Sigmoid colon (tissue), 7 donors: ENCODE data around the gene NCF2. TPM values are rescaled to one million over a fixed set of nuclear protein-coding genes. Genes with fewer than 3 reads are reported as not detected.

Experiments used
- DNase-seq: peaks from one replicate; pipeline ENCODE4 v3.0.0-alpha.2; 2019
- H3K27ac ChIP-seq, 4 donors: fragments of 200-600 bp; sonication (generic); one replicate each; pipeline ENCODE4 v1.5.1; 2016 to 2019; ENCODE audit warnings: mild to moderate bottlenecking in 1 of 4
- H3K27me3 ChIP-seq, 3 donors: fragments of 200-600 bp; sonication (generic); one replicate each; pipeline ENCODE4 v1.5.1; 2019; ENCODE audit warnings: mild to moderate bottlenecking in 1 of 3
- H3K36me3 ChIP-seq, 4 donors: fragments of 200-600 bp; sonication (generic); one replicate each; pipeline ENCODE4 v1.5.1; 2016 to 2019
- H3K4me1 ChIP-seq, 4 donors: fragments of 200-600 bp; sonication (generic); one replicate each; pipeline ENCODE4 v1.5.1; 2017 to 2019
- H3K4me3 ChIP-seq, 4 donors: fragments of 200-600 bp; sonication (generic); one replicate each; pipeline ENCODE4 v1.5.1; 2017 to 2019; ENCODE audit warnings: mild to moderate bottlenecking in 2 of 4, moderate library complexity in 1 of 4
- H3K9me3 ChIP-seq, 4 donors: fragments of 200-600 bp in 3 of 4; sonication (generic) in 3 of 4; one replicate each; pipeline versions ENCODE4 v1.5.1 to v1.6.1; 2013 to 2019
- CTCF ChIP-seq, 4 experiments: fragments of 450-650 bp in 3 of 4; fragments of 200-600 bp in 1 of 4; IDR thresholded peaks; one replicate each; pipeline ENCODE4 v1.5.1; 2016 to 2019; ENCODE audit warnings: antibody characterized with exemption in 4 of 4, mild to moderate bottlenecking in 3 of 4, moderate library complexity in 2 of 4
- EP300 ChIP-seq, 4 donors: sonication (generic); formaldehyde crosslinking; IDR thresholded peaks; one replicate each; pipeline ENCODE4 v1.6.1; 2017; ENCODE audit warnings: antibody characterized with exemption in 4 of 4
- POLR2A ChIP-seq, 2 donors: fragments of 450-650 bp; IDR thresholded peaks; one replicate each; pipeline ENCODE4 v1.6.1; 2016; ENCODE audit warnings: antibody characterized with exemption in 2 of 2, mild to moderate bottlenecking in 2 of 2, moderate library complexity in 2 of 2
- POLR2AphosphoS5 ChIP-seq, 4 donors: sonication (generic); formaldehyde crosslinking; IDR thresholded peaks; one replicate each; pipeline ENCODE4 v1.6.1; 2017; ENCODE audit warnings: antibody characterized with exemption in 4 of 4
- WGBS, 2 donors: extraction: QIAGEN DNeasy Blood & Tissue Kit; methylation state at CpG; one replicate each; pipeline ENCODE4 v1.1.7; 2013; 5-methylcytosine and 5-hydroxymethylcytosine counted together
- intact Hi-C: fragments of 100-400 bp; cut with DNase I; formaldehyde crosslinking; loops from one replicate; pipeline ENCODE4 v1.15.1; 2023
- polyA plus RNA-seq, 3 donors: library from polyadenylated mRNA; stranded (reverse); fragments of 200-250 nt; gene quantifications; one replicate each; pipeline ENCODE4 v1.2.3, GENCODE V29; 2013
- total RNA-seq, 4 donors: library from RNA; depleted of rRNA; stranded (reverse); fragments of >200 nt; gene quantifications; one replicate each; pipeline ENCODE4 v1.1.0, GENCODE V29; 2016
- donor health status: healthy with polysubstance abuse.
- donor health status: Bipolar disorder and iron deficiency.
- donor health status: healthy.

Gene NCF2
- total and polyA plus RNA-seq, 7 donors: 5.0 to 16.3 (median 9.2) TPM

GRCh38 chr1:183506561-183506960 is 83.7 kb downstream of the NCF2 start:
- WGBS, 2 donors: 93% methylated on average over 4 of the region's 4 CpGs
- Histone ChIP-seq H3K9me3 (no peaks in the 10 kb centered on the region), H3K36me3 (no peaks in the 10 kb centered on the region), H3K27me3 (no peaks in the 10 kb centered on the region), H3K27ac (no peak overlapping the region), H3K4me3 (no peak overlapping the region), H3K4me1 (peaks cover 0 to 35% (median 8%) of the 10 kb centered on the region in 4 donors)
- TF ChIP-seq CTCF (IDR thresholded peaks at IDR 0.05) (no peak), POLR2A (IDR thresholded peaks at IDR 0.05) (no peak), POLR2AphosphoS5 (IDR thresholded peaks at IDR 0.05) (no peak), EP300 (IDR thresholded peaks at IDR 0.05) (no peak)
- no peak for DNase-seq
- intact Hi-C loops: no loop called here

Other genes starting within 250 kb of the NCF2 start
- 1 to 10 TPM; 3.6 to 5.5 (median 4.7) TPM for gene NMNAT2, start 172.1 kb downstream of the NCF2 start, total RNA-seq
- gene NMNAT2, start 172.1 kb downstream of the NCF2 start, polyA plus RNA-seq: under 1 TPM; under 0.01 to 0.69 (median under 0.01) TPM
- gene SMG7, start 118.0 kb downstream of the NCF2 start, total RNA-seq: 10 to 100 TPM; 31.0 to 46.5 (median 35.2) TPM
- 10 to 100 TPM; 16.8 to 34.0 (median 31.1) TPM for gene SMG7, start 118.0 kb downstream of the NCF2 start, polyA plus RNA-seq
- 10 to 100 TPM; 57.3 to 95.6 (median 90.1) TPM for gene ARPC5, start 45.3 kb upstream of the NCF2 start, total RNA-seq
- 100 to 1,000 TPM; 161 to 278 (median 175) TPM for gene ARPC5, start 45.3 kb upstream of the NCF2 start, polyA plus RNA-seq
- gene APOBEC4, start 62.9 kb upstream of the NCF2 start, total RNA-seq: not detected
- under 1 TPM in 1 of 3 donors, not detected in 2; 0.10 TPM for gene APOBEC4, start 62.9 kb upstream of the NCF2 start, polyA plus RNA-seq
- 10 to 100 TPM; 23.8 to 42.1 (median 30.8) TPM for gene RGL1, start 214.7 kb upstream of the NCF2 start, total RNA-seq
- 1 to 10 TPM; 8.3 to 9.6 (median 8.9) TPM for gene RGL1, start 214.7 kb upstream of the NCF2 start, polyA plus RNA-seq